GM12864 (cell line): ENCODE measurements around the gene WNT11.

Experiments used
- DNase-seq: peaks from one replicate; pipeline ENCODE4 v3.0.0-alpha.2; 2011; ENCODE audit warnings: low read depth
- H3K4me3 ChIP-seq: 2 replicates; pipeline ENCODE4 v1.5.1; 2011; ENCODE audit warnings: mild to moderate bottlenecking, low read depth, low read length, control low read depth
- TF ChIP-seq, protein P1 (sequence below): IDR thresholded peaks from 2 replicates; pipeline ENCODE4 v1.5.1; 2011; ENCODE audit warnings: low read depth, mild to moderate bottlenecking, moderate library complexity, low read length, control low read depth, inconsistent platforms; ENCODE audit errors: missing control alignments

Gene WNT11

DNA sequence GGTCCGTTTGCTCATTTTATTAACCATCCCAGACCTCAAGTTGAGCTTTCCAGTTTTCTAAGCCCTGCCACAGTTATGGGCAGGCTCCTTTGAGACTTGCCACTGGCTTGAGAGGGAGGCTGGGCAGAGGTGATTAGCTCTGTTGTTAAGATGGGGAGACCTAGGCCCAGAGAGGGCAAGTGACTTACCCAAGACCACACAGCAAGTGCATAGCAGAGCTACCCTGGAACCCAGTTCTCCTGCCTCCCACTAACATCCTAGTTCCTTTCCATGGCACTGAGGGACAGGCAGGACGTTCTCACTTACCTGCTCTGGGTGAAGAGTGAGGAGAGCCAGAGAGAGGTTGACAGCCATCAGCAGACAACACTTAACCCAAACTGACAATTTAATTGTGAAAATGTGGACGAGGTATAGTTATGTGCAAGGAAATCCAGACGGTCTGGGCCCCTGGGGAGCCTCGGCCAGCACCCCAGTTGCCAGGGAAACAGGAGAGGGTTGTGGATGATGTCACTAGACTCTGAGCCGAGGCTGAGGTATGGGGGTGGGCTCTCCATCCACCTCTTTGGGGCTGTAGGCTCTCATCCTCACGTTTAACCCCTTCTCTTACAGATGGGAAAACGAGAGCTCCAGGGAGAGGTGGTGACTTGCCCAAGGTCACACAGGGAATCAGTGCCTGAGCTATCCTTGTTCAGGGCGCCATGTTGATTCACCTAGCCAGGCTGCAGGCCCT is 12.3 kb upstream of the WNT11 start:
- TF ChIP-seq, protein P1, sequence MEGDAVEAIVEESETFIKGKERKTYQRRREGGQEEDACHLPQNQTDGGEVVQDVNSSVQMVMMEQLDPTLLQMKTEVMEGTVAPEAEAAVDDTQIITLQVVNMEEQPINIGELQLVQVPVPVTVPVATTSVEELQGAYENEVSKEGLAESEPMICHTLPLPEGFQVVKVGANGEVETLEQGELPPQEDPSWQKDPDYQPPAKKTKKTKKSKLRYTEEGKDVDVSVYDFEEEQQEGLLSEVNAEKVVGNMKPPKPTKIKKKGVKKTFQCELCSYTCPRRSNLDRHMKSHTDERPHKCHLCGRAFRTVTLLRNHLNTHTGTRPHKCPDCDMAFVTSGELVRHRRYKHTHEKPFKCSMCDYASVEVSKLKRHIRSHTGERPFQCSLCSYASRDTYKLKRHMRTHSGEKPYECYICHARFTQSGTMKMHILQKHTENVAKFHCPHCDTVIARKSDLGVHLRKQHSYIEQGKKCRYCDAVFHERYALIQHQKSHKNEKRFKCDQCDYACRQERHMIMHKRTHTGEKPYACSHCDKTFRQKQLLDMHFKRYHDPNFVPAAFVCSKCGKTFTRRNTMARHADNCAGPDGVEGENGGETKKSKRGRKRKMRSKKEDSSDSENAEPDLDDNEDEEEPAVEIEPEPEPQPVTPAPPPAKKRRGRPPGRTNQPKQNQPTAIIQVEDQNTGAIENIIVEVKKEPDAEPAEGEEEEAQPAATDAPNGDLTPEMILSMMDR = no peak
- no peak for DNase-seq

DNA sequence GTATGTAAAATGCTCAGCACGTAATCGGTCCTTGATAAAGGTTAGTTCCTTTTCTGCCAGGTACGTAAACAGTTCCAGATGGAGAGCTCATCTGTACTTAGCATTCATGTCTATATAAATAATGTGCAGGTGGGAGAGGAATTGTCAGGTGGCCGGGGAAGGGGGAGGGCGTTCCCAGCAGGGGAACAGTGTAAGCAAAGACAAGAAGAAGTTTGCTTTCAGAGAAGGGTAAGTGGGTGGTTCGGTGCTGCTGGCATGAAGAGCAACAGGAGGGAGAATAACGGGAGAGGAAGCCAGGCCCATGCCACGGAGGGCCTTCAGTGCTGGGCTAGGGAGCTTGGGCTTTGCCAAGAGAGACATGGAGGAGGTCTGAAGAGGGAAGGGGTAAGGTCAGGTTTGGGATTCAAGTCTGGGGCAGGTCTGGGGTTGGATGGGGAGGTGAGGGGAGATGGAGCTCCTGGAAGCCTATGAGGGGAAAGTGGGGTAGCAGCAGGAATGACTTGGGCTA is 11.4 kb upstream of the WNT11 start:
- no peak overlapping the region for H3K4me3 ChIP-seq
- TF ChIP-seq, protein P1 = no peak
- no peak for DNase-seq

More for the DNA sequence above, 12.3 kb upstream of the WNT11 start:
- H3K4me3 ChIP-seq = no peak overlapping the region

DNA sequence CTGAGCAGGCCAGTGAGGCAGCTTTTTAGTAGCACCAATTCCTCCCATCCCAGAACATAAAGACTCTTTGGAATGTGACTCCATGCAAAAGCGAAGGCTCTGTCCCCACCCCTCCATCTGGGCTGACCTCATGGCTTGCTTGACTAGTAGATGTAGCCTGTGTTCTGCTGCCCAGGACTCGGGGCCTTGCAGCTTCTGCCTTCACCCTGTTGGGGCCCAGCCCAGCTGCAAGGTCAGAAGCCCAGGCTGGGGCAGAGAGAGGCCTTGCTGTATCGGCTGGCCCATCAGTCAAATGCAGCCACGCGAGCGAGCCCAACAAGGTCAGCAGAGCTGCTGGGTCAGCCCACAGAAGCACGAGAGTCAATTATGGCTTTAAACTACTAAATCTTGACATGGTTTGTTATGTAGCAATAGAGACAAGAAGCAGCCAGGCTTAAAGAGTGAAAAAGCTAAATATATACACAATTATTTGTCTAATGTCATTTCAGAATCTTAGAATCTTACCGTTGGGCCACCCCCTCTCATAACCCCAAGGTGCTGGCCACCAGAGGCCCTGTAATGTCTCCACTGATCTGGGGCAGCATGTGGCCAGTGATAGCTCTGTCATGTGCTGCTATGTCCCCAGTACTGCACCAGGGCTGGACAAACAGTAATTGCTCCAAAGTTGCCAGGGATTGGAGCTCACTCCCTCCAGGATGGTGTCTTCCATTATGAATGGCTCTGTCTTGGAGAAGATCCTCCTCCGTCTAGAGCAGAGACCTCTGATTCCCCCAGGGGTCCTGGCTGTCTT is 10.4 kb upstream of the WNT11 start:
- DNase-seq = no peak
- TF ChIP-seq, protein P1 = no peak

DNA sequence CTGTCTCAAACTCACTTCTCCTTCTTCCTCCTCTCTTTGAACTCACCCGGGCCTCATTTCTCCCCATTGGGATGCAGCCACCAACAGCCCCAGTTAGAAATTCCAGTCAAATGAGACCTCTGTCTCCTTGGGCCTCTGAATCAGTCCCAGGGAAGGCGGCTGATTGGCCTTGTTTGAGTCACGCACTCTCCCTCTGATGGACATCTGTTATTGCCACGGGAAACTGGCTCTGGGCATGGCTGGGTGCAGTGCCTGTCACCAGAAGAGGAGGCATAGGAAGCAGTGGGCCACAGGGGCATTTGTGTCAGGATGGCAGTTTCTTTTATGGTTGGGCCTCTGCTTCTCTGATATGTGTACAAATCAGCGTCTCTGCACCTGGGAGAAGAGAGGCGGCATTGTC is 9.6 kb upstream of the WNT11 start:
- H3K4me3 ChIP-seq = no peak overlapping the region
- TF ChIP-seq, protein P1 = no peak
- DNase-seq = no peak

More for the DNA sequence above, 10.4 kb upstream of the WNT11 start:
- no peak overlapping the region for H3K4me3 ChIP-seq

DNA sequence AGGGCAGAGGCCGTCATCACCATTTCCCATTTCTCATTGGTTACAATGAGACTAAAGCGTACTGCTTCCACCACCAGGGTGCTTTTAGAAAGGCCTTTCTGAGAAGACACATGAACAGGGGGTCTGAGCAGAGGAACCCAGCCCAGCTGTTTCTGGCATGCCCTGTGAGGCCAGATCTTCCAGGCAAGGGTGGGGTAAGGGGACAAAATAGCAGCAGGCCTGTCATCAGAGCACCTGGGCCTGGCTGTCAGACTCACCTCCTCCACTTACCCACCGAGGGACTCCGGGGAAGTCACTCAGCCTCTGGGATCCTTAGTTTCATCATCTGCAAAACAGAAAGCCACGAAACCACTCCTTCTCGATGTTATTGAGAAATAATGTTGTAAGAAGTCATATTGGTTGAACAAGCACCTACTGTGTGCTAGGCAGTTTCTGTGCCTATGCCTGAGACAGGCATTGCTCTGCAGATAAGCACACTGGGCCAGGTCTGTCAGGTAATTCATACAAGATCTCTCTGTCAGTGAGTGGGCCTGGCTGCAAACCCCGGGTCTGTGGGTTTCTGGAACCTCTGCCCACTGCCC is 8.8 kb upstream of the WNT11 start:
- no peak for DNase-seq
- TF ChIP-seq, protein P1 = no peak
- no peak overlapping the region for H3K4me3 ChIP-seq

DNA sequence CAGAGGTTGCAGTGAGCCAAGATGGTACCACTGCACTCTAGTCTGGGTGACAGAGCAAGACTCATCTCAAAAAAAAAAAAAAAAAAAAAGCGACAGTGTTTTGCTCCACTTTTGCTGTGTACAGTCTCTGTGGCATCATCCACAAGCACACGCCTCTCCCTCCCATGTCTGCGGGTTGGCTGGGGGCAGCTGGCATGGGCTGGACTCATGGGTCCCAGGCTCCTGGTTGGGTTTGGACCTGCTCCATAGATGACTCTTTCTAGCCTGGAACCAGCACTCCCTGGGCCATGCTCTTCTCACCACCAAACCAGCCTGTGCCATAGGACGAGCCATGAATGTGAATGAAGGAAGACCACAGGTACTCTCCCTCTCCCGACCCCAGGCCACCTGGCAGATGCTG is 7.9 kb upstream of the WNT11 start:
- no peak for DNase-seq
- no peak overlapping the region for H3K4me3 ChIP-seq
- TF ChIP-seq, protein P1 = no peak
